Right ventricle myocardium superior (tissue), 1 donor: Measurements from ENCODE around the gene DOCK10. TPM values are rescaled to one million over a fixed set of nuclear protein-coding genes. Genes with fewer than 3 reads are reported as not detected.

Source experiments
- ATAC-seq: fragments of 200-7000 bp; cut with Tn5 transposase; one replicate; pipeline ENCODE4 v1.9.1; 2020; ENCODE audit warnings: mild to moderate bottlenecking; ENCODE audit not compliant: poor library complexity
- DNase-seq: peaks from one replicate; pipeline ENCODE4 v3.0.0-alpha.2; 2020
- intact Hi-C: fragments of 100-400 bp; cut with DNase I; formaldehyde crosslinking; loops from one replicate; pipeline ENCODE4 v1.11.2; 2022
- total RNA-seq: library from RNA; stranded (reverse); fragmentation: NEBNext Ultra II Directional; extraction: Animal tissue kit (Norgen Biotek cat#: 25700); gene quantifications from one replicate; pipeline ENCODE4 v1.2.1, GENCODE V29; 2021
- donor health status: DM: no; HTN: yes; CAD: no; lungs with severe emphysema.

Gene DOCK10
- total RNA-seq, 1 donor from 2014 or later, result 2.2 TPM

- ATAC-seq (no peak), DNase-seq (no peak)
- intact Hi-C loops, result no loop called here
Observed at GRCh38 chr2:224832207-224832606, 210.1 kb downstream of the DOCK10 start.

- no peak for DNase-seq
- intact Hi-C loops, result no loop called here
- no peak for ATAC-seq
Observed at GRCh38 chr2:224831530-224831929, 210.7 kb downstream of the DOCK10 start.

- no peak for DNase-seq
- intact Hi-C loops, result no loop called here
- no peak for ATAC-seq
Observed at GRCh38 chr2:224820283-224820991, 221.8 kb downstream of the DOCK10 start.

GRCh38 chr2:224819075-224819474 is 223.2 kb downstream of the DOCK10 start:
- intact Hi-C loops, result no loop called here
- ATAC-seq, result no peak

GRCh38 chr2:224817676-224818075 is 224.6 kb downstream of the DOCK10 start:
- ATAC-seq (no peak), DNase-seq (no peak)
- intact Hi-C loops, result no loop called here

More at GRCh38 chr2:224819075-224819474, 223.2 kb downstream of the DOCK10 start:
- DNase-seq, result no peak

- DNase-seq (no peak), ATAC-seq (no peak)
- intact Hi-C loops, result no loop called here
Observed at GRCh38 chr2:224816816-224817215, 225.5 kb downstream of the DOCK10 start.

GRCh38 chr2:224813578-224813977 is 228.7 kb downstream of the DOCK10 start:
- intact Hi-C loops, result no loop called here
- no peak for ATAC-seq
- no peak for DNase-seq

- intact Hi-C loops, result no loop called here
- no peak for ATAC-seq
- DNase-seq, result no peak
Observed at GRCh38 chr2:224807153-224807964, 234.9 kb downstream of the DOCK10 start.

GRCh38 chr2:224803930-224804329 is 238.3 kb downstream of the DOCK10 start:
- intact Hi-C loops, result no loop called here
- no peak for ATAC-seq
- no peak for DNase-seq

GRCh38 chr2:224802407-224802806 is 239.9 kb downstream of the DOCK10 start:
- DNase-seq (no peak), ATAC-seq (no peak)
- intact Hi-C loops, result no loop called here

GRCh38 chr2:224801360-224801759 is 240.9 kb downstream of the DOCK10 start:
- no peak for ATAC-seq
- intact Hi-C loops, result no loop called here
- no peak for DNase-seq

- DNase-seq, result no peak
- intact Hi-C loops, result no loop called here
Observed at GRCh38 chr2:224799691-224800090, 242.6 kb downstream of the DOCK10 start.

GRCh38 chr2:224798180-224798579 is 244.1 kb downstream of the DOCK10 start:
- no peak for DNase-seq
- intact Hi-C loops, result no loop called here

More at GRCh38 chr2:224799691-224800090, 242.6 kb downstream of the DOCK10 start:
- no peak for ATAC-seq

GRCh38 chr2:224796695-224797305 is 245.5 kb downstream of the DOCK10 start:
- ATAC-seq, result no peak
- intact Hi-C loops, result no loop called here
- DNase-seq, result no peak

More at GRCh38 chr2:224798180-224798579, 244.1 kb downstream of the DOCK10 start:
- ATAC-seq, result no peak

- peak; percentile 83 for ATAC-seq
- intact Hi-C loops, result no loop called here
- DNase-seq, result no peak
Observed at GRCh38 chr2:224793946-224794345, 248.3 kb downstream of the DOCK10 start.

- no peak for DNase-seq
- ATAC-seq, result no peak
- intact Hi-C loops, result no loop called here
Observed at GRCh38 chr2:224786848-224787247, 255.4 kb downstream of the DOCK10 start.

- no peak for ATAC-seq
- DNase-seq, result no peak
- intact Hi-C loops, result no loop called here
Observed at GRCh38 chr2:224781400-224781799, 260.9 kb downstream of the DOCK10 start.

GRCh38 chr2:224780823-224781222 is 261.4 kb downstream of the DOCK10 start:
- intact Hi-C loops, result no loop called here
- DNase-seq (no peak), ATAC-seq (no peak)

- ATAC-seq (no peak), DNase-seq (no peak)
- intact Hi-C loops, result no loop called here
Observed at GRCh38 chr2:224780106-224780505, 262.2 kb downstream of the DOCK10 start.
